HG03097 (cell line): Measurements from ENCODE around the gene MACROD2.

ENCODE experiments used
- ATAC-seq: cut with Tn5 transposase; IDR thresholded peaks from one replicate; pipeline ENCODE4 v1.9.1; 2021; ENCODE audit not compliant: unreplicated experiment, low FRiP score

The MACROD2 gene

DNA sequence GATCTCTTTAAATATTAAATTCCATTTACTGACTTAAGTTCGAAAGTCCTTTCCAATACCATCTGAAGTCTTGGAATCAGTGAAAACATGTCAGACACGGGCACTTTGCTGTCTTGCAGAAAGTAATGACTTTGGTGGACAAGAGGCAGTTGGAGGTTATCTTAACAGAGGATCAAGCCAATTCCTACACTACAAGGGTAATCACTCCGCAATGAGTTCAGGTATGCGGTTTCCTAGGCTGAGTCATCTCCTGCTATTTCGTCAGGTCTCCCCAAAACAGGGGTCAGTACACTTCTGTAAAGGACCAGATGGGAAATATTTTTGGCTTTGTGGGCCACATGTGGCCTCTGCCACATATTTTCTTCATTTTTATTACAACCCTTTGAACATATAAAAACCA lies 1921.3 kb downstream of the MACROD2 start:
- no peak for ATAC-seq

DNA sequence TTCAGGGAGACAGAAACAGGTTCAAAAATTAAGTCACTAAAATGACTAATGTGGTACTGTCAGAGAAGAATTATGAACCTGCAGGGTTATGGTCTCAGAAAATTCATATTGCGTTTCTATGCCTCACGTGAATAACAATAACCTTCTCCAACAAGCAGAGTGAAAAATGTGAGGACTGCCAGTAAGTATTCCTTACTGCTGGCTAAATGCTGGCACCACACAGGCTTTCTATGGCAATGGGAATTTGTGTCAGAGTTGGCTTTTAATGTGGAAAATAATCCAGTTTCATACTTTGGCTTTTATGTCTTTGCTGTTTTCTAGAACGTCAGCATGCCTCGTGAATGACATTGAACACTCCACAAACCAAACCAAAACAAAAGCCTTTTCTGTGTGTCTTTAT lies 1922.0 kb downstream of the MACROD2 start:
- ATAC-seq, result no peak

DNA sequence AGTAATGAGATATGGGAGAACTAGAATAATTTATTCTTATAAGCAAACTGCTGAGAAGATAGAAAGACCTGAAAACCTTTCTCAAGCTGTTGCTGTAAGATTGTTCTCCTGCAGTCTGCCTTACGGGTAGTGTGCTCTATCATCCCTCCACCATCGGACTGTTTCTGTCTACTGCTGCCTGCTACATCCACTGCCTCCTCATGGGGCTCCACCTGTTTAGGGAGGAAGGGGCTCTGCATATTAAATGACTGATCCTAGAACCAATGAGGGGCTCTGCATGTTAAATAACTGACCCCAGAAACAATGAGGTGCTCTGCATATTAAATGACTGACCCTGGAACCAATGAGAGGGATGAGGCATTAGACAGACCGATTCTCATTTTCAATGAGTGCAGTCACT lies 1923.3 kb downstream of the MACROD2 start:
- no peak for ATAC-seq

DNA sequence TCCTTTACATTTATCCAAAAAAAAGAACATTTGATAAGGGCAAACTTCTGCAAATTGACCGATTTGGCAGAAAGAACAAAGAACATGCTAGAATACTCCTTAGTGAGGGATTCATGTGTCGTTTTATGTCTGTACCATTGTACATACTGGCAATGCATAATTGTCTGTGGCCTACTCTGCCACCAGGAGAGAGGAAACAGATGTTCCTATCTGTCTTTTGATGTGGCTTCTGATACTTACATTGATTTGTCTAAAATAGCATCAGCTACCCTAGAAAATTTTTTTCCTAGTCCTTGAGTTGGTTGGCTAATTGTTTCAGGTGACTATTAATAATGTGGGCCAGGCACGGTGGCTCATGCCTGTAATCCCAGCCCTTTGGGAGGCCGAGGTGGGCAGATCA lies 1923.8 kb downstream of the MACROD2 start:
- ATAC-seq, result no peak

DNA sequence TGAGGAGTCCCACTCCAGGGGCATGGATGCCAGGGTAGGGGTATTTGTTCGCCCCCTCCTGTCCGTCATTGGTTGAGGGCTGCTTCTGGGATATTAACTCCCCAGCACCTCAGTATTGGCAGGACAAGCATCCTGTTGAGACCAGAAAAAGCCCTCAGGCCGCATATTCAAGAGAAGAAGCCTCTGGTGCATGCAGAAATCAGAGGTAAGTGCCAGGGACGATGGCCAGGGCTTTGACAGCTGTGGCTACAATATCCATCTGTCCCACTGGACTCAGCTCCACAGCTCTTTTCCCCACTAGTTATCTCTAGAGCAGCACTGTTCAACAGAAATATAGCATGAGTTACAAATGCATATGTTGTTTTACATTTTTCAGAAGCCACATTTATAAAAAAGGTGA lies 1926.6 kb downstream of the MACROD2 start:
- no peak for ATAC-seq

DNA sequence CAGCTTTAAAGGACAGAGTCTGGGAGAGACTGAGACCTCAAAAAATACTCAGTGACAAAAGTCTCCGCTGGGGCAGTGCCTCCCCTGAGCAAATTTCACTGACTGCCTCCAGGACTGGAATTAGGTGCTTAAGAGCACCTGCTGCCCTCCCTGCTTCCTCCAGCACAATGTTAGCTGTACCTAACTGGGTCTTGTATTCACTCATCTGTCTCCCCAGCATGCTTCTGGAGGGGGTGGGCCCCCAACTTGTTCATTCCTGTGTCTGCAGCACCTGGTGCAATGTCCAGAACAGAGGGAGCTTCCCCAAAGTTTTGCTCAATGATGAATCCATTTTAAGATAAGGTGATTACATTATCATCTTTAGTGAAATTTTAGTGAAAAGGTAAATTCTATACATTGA lies 1927.2 kb downstream of the MACROD2 start:
- ATAC-seq, result no peak

DNA sequence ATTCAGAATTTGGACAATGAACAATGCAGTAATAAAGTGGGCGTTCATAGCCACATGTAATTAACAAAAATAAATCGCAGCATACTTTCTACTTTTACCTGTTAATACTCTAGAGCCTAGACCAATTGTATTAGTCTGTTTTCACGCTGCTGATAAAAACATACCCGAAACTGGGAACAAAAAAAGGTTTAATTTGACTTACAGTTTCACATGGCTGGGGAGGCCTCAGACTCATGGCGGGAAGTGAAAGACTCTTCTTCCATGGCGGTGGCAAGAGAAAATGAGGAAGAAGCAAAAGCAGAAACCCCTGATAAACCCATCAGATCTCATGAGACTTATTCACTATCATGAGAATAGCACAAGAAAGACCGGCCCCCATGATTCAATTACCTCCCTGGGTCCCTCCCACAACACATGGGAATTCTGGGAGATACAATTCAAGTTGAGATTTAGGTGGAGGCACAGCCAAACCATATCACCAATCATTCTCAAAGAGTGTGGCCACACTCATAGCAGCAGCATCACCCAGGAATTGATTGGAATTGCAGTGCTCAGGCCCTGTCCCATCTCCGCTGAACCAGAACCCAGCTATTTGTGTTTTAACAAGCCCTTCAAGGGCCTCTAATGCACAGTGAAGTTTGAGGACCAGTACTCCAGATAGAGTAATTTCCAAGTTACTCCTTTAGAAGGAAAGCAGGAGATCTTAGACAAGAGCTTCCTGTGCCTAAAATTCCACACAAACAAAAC lies 1927.9 kb downstream of the MACROD2 start:
- ATAC-seq, result no peak

DNA sequence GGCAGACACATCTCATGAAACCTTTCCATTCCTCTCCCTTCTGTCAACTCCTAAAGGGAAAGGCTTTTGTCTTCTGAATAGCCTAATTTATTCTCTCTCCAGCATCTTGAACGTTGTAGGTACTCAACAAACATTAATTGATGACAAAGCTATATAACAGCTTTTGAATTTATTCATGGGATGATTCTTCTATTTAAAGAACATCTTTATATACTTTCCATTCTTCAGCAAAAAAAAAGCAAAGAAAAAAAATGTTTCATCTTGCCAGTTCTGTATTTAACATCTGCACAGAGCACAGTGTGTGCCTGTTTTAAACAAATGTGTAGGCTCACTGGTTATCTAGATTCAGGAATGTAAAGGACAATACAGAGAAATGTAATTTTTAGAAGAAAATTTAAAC lies 1929.2 kb downstream of the MACROD2 start:
- no peak for ATAC-seq

DNA sequence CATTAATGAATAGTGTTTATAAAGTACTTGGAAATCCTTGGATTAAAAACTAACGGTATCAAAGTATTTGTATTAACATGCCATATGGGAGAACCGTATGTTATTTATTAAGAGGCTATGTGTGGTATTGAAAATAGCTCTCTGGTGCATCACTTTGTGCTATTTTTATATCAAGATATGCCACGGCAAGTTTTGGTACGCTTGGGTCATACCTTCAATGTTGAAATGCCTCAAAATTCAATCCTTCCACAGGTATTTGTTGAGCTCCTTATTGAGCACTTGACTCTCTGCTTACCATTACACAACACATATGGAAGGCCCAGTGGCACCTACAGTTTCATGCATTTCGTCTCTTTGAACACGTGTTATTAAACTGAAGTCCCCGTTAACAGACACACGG lies 1930.1 kb downstream of the MACROD2 start:
- ATAC-seq, result no peak

DNA sequence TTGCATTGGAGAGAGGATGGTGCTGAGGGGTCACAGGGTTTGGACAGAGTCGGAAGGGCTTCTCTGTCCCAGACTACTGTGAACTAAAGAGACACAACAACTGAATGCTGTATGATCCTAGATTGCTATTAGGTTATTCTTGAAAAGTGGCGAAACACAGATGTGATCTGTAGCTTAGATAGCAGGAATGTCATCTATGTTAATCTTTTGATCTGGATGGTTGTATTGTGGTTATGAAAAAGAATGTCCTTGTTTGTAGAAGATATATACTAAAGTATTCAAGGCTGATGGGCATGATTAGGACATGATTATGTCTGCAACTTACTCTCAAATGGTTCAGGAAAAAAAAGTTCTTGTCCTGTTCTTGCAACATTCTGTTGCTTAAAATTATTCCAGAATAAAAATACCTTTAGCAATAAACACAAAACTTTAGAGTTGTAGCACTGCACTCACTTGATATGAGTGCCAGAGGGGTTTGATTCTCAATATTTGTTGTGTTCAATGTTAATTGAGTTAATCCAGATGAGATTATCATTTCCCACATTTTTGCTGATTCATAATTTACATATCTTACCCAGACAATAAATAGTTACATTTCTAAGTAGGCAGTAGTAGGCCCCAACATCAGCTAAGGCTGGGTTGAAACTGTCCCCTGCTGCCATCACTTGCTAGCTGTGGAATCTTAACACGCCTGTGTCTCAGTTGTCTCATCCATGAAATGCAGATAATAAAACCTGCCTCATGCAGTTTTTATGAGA lies 1932.8 kb downstream of the MACROD2 start:
- no peak for ATAC-seq

DNA sequence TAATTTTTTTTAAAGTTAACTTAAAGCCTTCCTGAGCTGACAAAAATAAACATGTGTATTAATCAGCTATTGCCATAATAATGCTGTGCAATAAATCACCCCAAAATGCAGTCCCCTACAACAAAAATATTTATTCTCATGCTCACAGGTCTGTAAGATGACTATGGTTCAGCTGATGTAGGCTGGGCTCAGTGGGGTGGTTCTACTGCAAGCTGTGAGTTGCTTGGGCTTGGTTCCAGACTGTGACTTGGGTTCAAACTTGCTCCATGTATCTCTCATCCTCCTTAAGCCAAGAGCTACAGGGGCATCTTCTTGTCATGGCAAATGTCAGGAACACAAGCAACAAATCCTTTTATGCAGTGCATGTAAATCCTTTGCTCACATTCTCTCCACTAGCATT lies 1933.6 kb downstream of the MACROD2 start:
- no peak for ATAC-seq

DNA sequence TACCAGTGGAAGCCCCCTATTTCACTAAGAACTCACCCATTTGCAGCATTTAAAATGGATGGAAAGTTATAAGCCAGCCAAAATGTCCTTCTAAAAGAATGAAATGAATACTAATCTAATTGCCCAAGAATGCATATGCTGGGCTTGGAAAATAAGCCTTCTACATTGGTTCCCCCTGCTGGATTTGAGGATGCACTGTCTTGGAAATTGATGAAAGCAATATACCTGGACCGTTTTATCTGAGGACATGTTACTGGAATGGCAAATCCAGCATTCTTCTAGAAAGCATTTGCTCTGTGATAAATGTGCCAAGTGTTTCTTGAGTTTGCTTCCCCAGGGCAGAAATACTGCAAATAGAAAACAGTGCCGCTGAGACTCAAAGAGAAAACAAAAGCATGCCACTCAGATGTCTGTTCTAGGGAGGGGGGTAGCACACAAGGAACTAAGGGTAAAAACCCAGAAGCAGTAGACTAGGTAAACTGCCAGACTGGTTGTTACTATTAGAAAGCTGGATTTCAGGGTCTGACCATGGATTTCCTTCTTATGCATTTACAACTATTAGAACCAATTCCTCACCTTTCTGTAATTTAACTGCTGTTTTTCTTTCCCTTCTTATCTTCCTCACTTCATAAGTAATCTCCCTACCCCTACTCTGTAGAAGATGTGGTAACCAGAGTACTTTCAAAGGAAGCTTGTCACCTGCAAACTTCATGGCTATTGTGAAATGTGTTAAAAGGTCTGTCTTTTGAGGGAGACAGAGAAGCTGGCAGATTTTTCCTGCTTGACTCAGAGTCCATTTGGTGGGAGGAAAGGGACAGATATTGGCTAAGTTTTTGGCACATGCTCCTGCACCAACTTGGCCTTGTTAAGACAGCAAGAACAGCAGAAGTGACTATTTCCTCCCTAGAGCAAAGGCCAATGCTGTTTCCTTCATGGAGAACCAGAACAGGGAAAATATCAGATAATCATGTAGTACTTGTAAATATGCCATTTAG lies 1935.3 kb downstream of the MACROD2 start:
- ATAC-seq, result no peak

DNA sequence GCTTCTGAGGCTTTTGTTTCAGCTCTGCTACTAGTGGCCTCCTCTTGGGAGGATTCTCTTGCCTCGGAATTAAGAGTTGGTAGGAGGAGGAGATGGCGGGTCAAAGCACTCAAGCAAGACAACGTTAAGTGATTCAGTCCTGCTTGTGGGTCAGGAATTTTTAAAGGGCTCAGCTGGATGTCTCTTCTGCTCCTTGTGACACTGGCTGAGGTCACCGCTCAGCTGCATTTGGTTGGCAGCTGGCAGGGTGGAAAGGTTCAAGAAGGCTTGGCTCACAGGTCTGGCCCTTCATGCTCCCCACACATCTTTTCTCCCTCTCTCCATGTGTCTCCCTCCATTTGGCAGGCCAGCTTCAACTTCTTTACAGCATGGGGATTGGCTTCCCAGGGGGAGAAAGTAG lies 1936.6 kb downstream of the MACROD2 start:
- no peak for ATAC-seq

DNA sequence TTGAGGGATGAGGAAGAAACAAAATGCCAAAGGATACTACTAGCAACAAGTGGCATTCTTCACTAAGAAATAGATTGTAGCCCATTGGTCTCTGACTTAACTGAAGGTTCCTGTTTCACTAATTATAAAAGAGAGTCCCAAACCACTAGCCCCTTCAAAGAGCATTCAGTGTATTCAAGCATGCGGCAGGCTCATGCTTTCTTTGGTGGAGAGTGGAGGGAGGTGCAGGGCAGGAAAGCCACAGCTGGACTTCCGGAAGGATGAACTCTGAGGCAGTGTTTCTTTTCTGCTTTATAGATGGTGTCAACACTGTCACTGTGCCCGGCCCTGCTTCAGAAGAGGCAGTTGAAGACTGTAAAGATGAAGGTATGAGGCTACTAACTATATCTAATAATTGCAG lies 1941.9 kb downstream of the MACROD2 start:
- peak; percentile 97 for ATAC-seq

DNA sequence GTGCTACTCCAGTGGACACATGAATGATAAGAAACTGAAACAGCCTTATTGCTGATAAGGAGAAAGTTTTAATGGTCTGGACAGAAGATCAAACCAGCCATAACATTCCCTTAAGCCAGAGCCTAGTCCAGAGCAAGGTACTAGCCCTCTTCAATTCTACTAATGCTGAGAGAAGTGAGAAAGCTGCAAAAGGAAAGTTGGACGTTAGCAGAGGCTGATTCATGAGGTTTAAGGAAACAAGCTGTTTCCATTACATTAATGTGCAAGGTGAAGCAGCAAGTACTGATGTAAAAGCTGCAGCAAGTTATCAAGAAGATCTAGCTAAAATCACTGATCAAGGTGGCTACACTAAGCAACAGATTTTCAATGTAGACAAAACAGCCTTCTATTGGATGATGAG lies 1943.5 kb downstream of the MACROD2 start:
- no peak for ATAC-seq

DNA sequence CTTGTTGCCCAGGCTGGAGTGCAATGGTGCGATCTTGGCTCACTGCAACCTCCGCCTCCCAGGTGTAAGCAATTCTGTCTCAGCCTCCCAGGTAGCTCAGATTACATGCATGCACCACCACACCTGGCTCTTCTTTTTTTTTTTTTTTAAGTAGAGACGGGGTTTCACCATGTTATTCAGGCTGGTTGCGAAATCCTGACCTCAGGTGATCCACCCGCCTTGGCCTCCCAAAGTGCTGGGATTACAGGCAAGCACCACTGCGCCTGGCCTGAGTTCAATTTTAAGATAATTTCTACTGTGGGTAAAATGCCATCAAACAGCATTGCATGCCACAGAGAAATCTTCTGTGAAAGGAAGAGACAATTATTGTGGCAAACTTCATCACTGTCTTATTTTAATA lies 1944.8 kb downstream of the MACROD2 start:
- ATAC-seq, result no peak

DNA sequence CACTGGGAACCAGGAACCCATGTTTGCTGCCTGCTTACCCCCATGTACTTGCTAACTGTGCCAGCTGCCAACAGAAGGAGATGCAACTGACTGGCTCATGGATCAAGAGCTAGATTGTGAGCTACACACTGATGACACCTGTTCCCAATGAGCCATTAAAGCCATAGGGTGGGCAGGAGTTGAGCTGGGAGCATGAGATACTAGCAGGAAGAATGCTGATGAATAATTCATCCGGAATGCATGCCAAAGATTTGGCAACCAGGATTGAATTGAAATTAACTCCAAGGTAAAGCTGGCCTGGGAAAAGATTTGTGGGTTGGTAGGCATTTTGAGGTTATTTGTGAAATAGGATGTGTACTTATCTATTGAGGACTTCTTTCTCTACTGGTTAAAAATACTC lies 1946.8 kb downstream of the MACROD2 start:
- no peak for ATAC-seq

DNA sequence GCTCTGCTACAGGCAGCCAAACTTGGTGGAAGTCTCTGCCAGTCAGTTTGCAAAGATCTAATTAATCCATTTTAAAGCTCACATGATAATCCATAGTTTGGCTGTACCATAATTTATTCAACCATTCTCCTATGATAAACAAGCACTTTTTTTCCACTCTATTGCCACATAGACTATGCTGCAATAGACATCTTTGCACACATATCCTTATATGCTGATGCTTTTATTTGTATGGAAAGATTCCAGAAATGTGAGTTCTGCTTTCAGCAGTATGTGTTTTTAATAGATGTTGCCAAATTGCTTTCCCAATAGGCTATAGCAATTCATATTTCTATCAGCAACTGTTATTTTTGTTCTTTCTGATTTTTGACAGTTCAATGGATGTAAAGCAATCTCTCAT lies 1950.0 kb downstream of the MACROD2 start:
- no peak for ATAC-seq

DNA sequence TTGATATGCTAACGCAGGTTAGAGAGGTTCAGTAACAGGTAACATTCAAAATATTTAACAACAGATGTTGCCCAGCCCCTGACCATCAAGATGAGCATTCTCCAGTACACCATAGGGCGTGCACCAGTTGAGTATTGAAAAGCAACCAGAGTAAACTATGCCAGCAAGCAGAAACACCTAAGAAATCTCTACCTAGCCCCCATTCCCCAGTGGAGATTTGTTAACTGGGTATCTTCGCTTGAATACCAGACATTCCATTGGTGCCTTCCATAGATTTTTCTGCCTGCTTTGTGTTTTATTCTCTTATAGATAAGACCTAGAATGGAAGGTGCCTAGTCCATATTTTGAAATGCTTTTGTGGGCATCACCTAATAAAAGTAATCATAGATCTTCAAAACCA lies 1954.1 kb downstream of the MACROD2 start:
- no peak for ATAC-seq

DNA sequence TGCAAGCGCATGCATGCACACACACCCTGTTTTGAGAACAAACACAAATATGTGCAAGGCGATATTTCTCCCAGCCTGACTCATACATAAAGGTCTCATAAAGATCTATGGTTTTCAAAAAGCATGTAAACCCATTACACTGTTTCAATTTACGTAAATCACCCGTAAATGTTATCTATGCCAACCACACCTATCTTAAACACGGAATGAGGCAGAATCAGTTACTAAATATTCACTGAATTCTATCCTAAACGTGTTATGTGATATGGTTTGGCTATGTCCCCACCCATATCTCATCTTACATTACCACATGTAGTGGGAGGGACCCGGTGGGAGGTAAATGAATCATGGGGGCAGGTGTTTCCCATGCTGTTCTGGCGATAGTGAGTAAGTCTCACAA lies 1956.3 kb downstream of the MACROD2 start:
- no peak for ATAC-seq

DNA sequence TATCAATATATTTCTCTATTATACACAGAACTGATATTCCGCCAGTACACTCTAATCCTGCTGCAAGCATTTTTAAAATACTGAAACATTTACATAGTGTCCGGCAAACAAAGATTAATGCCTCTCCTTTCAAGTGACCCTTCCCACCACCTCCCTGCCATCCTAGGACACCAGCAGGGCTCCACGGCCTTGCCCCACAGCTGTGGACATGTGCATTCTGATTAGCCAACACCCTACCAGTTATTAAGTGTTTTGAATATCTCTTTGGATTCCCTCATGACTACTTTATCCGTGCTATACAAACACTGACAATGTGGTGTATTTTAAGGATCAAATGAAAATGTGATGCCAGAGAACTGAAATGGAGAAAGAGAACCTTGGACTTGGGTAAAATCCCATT lies 1962.8 kb downstream of the MACROD2 start:
- ATAC-seq, result no peak
